K562 (cell line): ENCODE measurements around the gene RFPL1. TPM values are rescaled to one million over a fixed set of nuclear protein-coding genes. Genes with fewer than 3 reads are reported as not detected.

Experiments
- ATAC-seq: fragments of 200-7000 bp; cut with Tn5 transposase; 3 replicates; pipeline ENCODE4 v1.9.1; 2020; ENCODE audit warnings: moderate library complexity
- BruUV-seq: library from RNA; stranded (reverse); fragments of 400-500 nt; replicated peaks from 2 replicates; lab custom pipeline; 2021; lab: Mats Ljungman, UMichigan
- CTCF ChIA-PET: fragments of 300-600 bp; formaldehyde crosslinking; extraction: SDS; loops from one replicate; lab custom pipeline; 2021; ENCODE audit warnings: low intra/inter-chr PET ratio; lab: Yijun Ruan, JAX
- POLR2A ChIA-PET: fragments of 300-600, 350-650 bp; sonication (Branson Sonifier 250); formaldehyde crosslinking; extraction: SDS; loops from one replicate; lab custom pipeline; 2021; ENCODE audit warnings: antibody characterized with exemption, inconsistent platforms; lab: Yijun Ruan, JAX
- DNase-seq, 4 experiments: peaks; one replicate each; pipeline versions ENCODE4 v3.0.0 to v3.0.0-alpha.2; 2011 to 2018; ENCODE audit warnings: low spot score in 3 of 4, mixed read lengths in 3 of 4; ENCODE audit errors: extremely low read depth in 1 of 4
- FAIRE-seq: peaks from 2 replicates; lab custom pipeline; 2011; peaks lifted over from hg19 to GRCh38; lab: Jason Lieb, UNC
- H2AFZ ChIP-seq: 2 replicates; pipeline ENCODE4 v1.6.0; 2011; ENCODE audit warnings: low read depth, low read length, control low read depth, inconsistent platforms
- H3K27ac ChIP-seq: fragments of 200-600 bp; 3 replicates; pipeline ENCODE4 v1.8.0; 2011; ENCODE audit warnings: low read depth, mild to moderate bottlenecking, control low read depth, inconsistent platforms, low read length, moderate library complexity, mixed read lengths; ENCODE audit errors: extremely low read depth
- H3K27me3 ChIP-seq, 2 experiments: fragments of 300-600 bp in 1 of 2; 2 replicates in 1 of 2; 3 replicates in 1 of 2; pipeline versions ENCODE4 v1.6.0 to v1.8.0; 2011; ENCODE audit warnings: inconsistent platforms in 2 of 2, low read length in 2 of 2, mild to moderate bottlenecking in 1 of 2, mixed read lengths in 1 of 2, moderate library complexity in 1 of 2; ENCODE audit not compliant: control insufficient read depth in 2 of 2, insufficient read depth in 2 of 2
- H3K36me3 ChIP-seq: fragments of 300-600 bp; 3 replicates; pipeline ENCODE4 v1.8.0; 2011; ENCODE audit warnings: mild to moderate bottlenecking, low read length, inconsistent platforms; ENCODE audit not compliant: control insufficient read depth, insufficient read depth
- H3K4me1 ChIP-seq, 2 experiments: fragments of 200-600 bp in 1 of 2; replicated peaks in 1 of 2; 2 replicates in 1 of 2; 3 replicates in 1 of 2; pipeline versions ENCODE4 v1.5.1 to v1.8.0; 2011; ENCODE audit warnings: inconsistent platforms in 2 of 2, low read length in 2 of 2, mild to moderate bottlenecking in 1 of 2, mixed read lengths in 1 of 2, moderate library complexity in 1 of 2; ENCODE audit not compliant: control insufficient read depth in 2 of 2, insufficient read depth in 2 of 2
- H3K4me2 ChIP-seq: 2 replicates; pipeline ENCODE4 v1.6.1; 2011; ENCODE audit warnings: low read length, control low read depth, inconsistent platforms, mixed read lengths; ENCODE audit not compliant: insufficient read depth
- H3K4me3 ChIP-seq: fragments of 200-600 bp; sonication (generic), shearing (Covaris generic); 2 replicates; pipeline ENCODE4 v1.5.1; 2016; ENCODE audit warnings: control low read depth, inconsistent platforms
- H3K79me2 ChIP-seq: fragments of 200-600 bp; 3 replicates; pipeline ENCODE4 v1.8.0; 2011; ENCODE audit warnings: low read length, inconsistent platforms; ENCODE audit not compliant: control insufficient read depth, insufficient read depth
- H3K9ac ChIP-seq, 2 experiments: 2 replicates each; pipeline versions ENCODE4 v1.6.0 to v1.6.1; 2011; ENCODE audit warnings: low read depth in 2 of 2, low read length in 2 of 2, control low read depth in 1 of 2, inconsistent platforms in 1 of 2, mild to moderate bottlenecking in 1 of 2, mixed read lengths in 1 of 2; ENCODE audit not compliant: insufficient read depth in 1 of 2
- H3K9me1 ChIP-seq: one replicate; pipeline ENCODE4 v1.6.0; 2011; ENCODE audit warnings: inconsistent platforms, mild to moderate bottlenecking, low read length, moderate library complexity; ENCODE audit not compliant: control insufficient read depth, insufficient read depth
- H3K9me3 ChIP-seq: replicated peaks from 2 replicates; pipeline ENCODE4 v1.5.1; 2011; ENCODE audit warnings: low read depth, low read length, inconsistent platforms; ENCODE audit not compliant: control insufficient read depth, insufficient read depth
- H4K20me1 ChIP-seq: replicated peaks from 2 replicates; pipeline ENCODE4 v1.6.1; 2011; ENCODE audit warnings: low read length, inconsistent platforms, mixed read lengths; ENCODE audit not compliant: control insufficient read depth, insufficient read depth
- ATF7 ChIP-seq: fragments of 450-650 bp; IDR thresholded peaks from 2 replicates; pipeline ENCODE4 v1.7.1; 2014; ENCODE audit warnings: mild to moderate bottlenecking, moderate library complexity
- CREB5 ChIP-seq: fragments of 250-450 bp; sonication (Bioruptor Pico); IDR thresholded peaks from 2 replicates; pipeline ENCODE4 v1.5.0; 2020; ENCODE audit warnings: mild to moderate bottlenecking
- GMEB1 ChIP-seq: fragments of 250-450 bp; sonication (Bioruptor Pico); IDR thresholded peaks from 2 replicates; pipeline ENCODE4 v1.4.0; 2020; ENCODE audit warnings: mild to moderate bottlenecking
- KLF6 ChIP-seq: fragments of 250-450 bp; sonication (Bioruptor Pico); IDR thresholded peaks from 2 replicates; pipeline ENCODE4 v1.4.0; 2020; ENCODE audit warnings: mild to moderate bottlenecking, moderate library complexity, borderline replicate concordance
- MAFF ChIP-seq: IDR thresholded peaks from 2 replicates; pipeline ENCODE4 v1.6.1; 2012; ENCODE audit warnings: low read length, improper control_type of control experiment
- MXI1 ChIP-seq: IDR thresholded peaks from 2 replicates; pipeline ENCODE4 v1.6.1; 2011; ENCODE audit warnings: low read depth, mild to moderate bottlenecking, improper control_type of control experiment, low read length
- NFE2L1 ChIP-seq: fragments of 450-650 bp; IDR thresholded peaks from 2 replicates; pipeline ENCODE4 v1.6.1; 2016; ENCODE audit warnings: missing genetic modification characterization, low read depth, mild to moderate bottlenecking, missing compliant biosample characterization, moderate library complexity, borderline replicate concordance
- PREB ChIP-seq: sonication (generic); formaldehyde crosslinking; IDR thresholded peaks from 2 replicates; pipeline ENCODE4 v1.8.1; 2023; ENCODE audit warnings: mild to moderate bottlenecking, missing genetic modification reagents
- RBM17 ChIP-seq: fragments of 200-400 bp; formaldehyde crosslinking; IDR thresholded peaks from 2 replicates; pipeline ENCODE4 v1.6.1; 2017; ENCODE audit warnings: low read depth, mild to moderate bottlenecking, low read length, borderline replicate concordance
- RFX7 ChIP-seq: fragments of 250-450 bp; sonication (Bioruptor Pico); IDR thresholded peaks from 2 replicates; pipeline ENCODE4 v1.5.1; 2021; ENCODE audit warnings: mild to moderate bottlenecking
- SPI1 ChIP-seq: IDR thresholded peaks from 2 replicates; pipeline ENCODE4 v1.6.1; 2011; ENCODE audit warnings: low read depth, low read length, control low read depth, borderline replicate concordance
- TCF7L2 ChIP-seq: fragments of 150-350 bp; IDR thresholded peaks from 2 replicates; pipeline ENCODE4 v1.6.1; 2016; ENCODE audit warnings: low read depth, mild to moderate bottlenecking, low read length, moderate library complexity
- ZKSCAN8 ChIP-seq: fragments of 200-800 bp; sonication (Bioruptor generic); IDR thresholded peaks from 2 replicates; pipeline ENCODE4 v1.6.1; 2016; ENCODE audit warnings: missing genetic modification characterization, missing compliant biosample characterization
- ZNF57 ChIP-seq: fragments of 450-650 bp; formaldehyde crosslinking; IDR thresholded peaks from 2 replicates; pipeline ENCODE4 v1.4.0; 2020; ENCODE audit warnings: mild to moderate bottlenecking, moderate library complexity
- WGBS: fragments of 100-300 bp; shearing (Covaris generic); methylation state at CpG from one replicate; pipeline ENCODE4 v1.1.6; 2016; ENCODE audit warnings: low coverage, mixed read lengths; ENCODE audit not compliant: insufficient coverage; ENCODE audit errors: missing lambda C conversion rate; 5-methylcytosine and 5-hydroxymethylcytosine counted together
- in situ Hi-C: fragments of 300-500 bp; cut with MboI; formaldehyde crosslinking; loops from 4 replicates; pipeline ENCODE4 v1.15.0; 2018; ENCODE audit warnings: inconsistent platforms, mixed read lengths
- intact Hi-C: fragments of 100-400 bp; cut with micrococcal nuclease; formaldehyde crosslinking; loops from 2 replicates; pipeline ENCODE4 v1.14.2; 2022
- polyA plus RNA-seq, 8 experiments: library from polyadenylated mRNA; depleted of rRNA in 4 of 8; stranded (reverse) in 5 of 8; unstranded in 3 of 8; fragments of >200 nt; fragmentation: Nextera tagmentation in 2 of 8; fragmentation: Illumina TruSeq in 1 of 8; extraction: Ambion mirVana in 2 of 8; extraction: Trizol in 1 of 8; gene quantifications; 2 replicates each; pipeline versions ENCODE4 v1.2.1 to v1.2.3, GENCODE V29; 2011 to 2014; ENCODE audit warnings: inconsistent platforms in 1 of 8, missing spikeins in 1 of 8
- total RNA-seq, 7 experiments: library from RNA; depleted of rRNA in 6 of 7; stranded (reverse); fragments of >200 nt in 6 of 7; fragmentation: Illumina TruSeq in 2 of 7; extraction: Trizol in 2 of 7; gene quantifications; 2 replicates each; pipeline versions ENCODE4 v1.2.1 to v1.2.3, GENCODE V29; 2011 to 2021; ENCODE audit warnings: low replicate concordance in 1 of 7

RFPL1 gene
- total and polyA plus RNA-seq, 9 of the 15 experiments (the other 6 are each of a cell fraction or from before 2014, with no cell fraction given), result not detected

GRCh38 chr22:29400576-29400975, 37.8 kb upstream of the RFPL1 start:
- DNase-seq (no peak), FAIRE-seq (no peak), ATAC-seq (no peak)
- Histone ChIP-seq H3K36me3 (no peaks in the 10 kb centered on the region), H4K20me1 (no peaks in the 10 kb centered on the region), H3K4me1 (no peaks in the 10 kb centered on the region; a peak in 1 of 5 replicates), H3K9me1 (no peaks in the 10 kb centered on the region), H3K27me3 (no peaks in the 10 kb centered on the region), H3K9ac (no peak overlapping the region), H2AFZ (no peak overlapping the region), H3K27ac (no peak overlapping the region), H3K9me3 (no peaks in the 10 kb centered on the region), H3K79me2 (no peaks in the 10 kb centered on the region), H3K4me3 (no peak overlapping the region), H3K4me2 (no peak overlapping the region)
- in situ Hi-C loops, result no loop called here
- 59% methylated on average over 2 of the region's 2 CpGs for WGBS
- intact Hi-C loops, result no loop called here
- no TSS peak for BruUV-seq
- CTCF ChIA-PET, result no interaction called here
- TF ChIP-seq KLF6, result no peak
- TF ChIP-seq PREB, result no peak
- TF ChIP-seq RFX7 (CRISPR knock-in tag), result no peak
- TF ChIP-seq MXI1, result no peak
- no peak for TF ChIP-seq ZKSCAN8 (CRISPR knock-in tag)
- TF ChIP-seq SPI1, result no peak
- no peak for TF ChIP-seq ZNF57 (CRISPR knock-in tag)
- TF ChIP-seq MAFF, result no peak
- TF ChIP-seq ATF7, result no peak
- no peak for TF ChIP-seq CREB5 (CRISPR knock-in tag)
- TF ChIP-seq GMEB1 (CRISPR knock-in tag), result no peak
- TF ChIP-seq RBM17, result no peak
- TF ChIP-seq NFE2L1 (tag), result no peak
- no peak for TF ChIP-seq TCF7L2
- POLR2A ChIA-PET, result no interaction called here
